ENCODE data around the gene GRIN3B. TPM values are rescaled to one million over a fixed set of nuclear protein-coding genes. Genes with fewer than 3 reads are reported as not detected.

The GRIN3B gene
- total RNA-seq, 4 donors from 2014 or later, result not detected

- DNase-seq (no peak), ATAC-seq (no peak)
- TF ChIP-seq CTCF (IDR thresholded peaks at IDR 0.05 in 4 of 5, conservative IDR thresholded peaks at IDR 0.05 in 1 of 5) (no peak), POLR2A (IDR thresholded peaks at IDR 0.05) (no peak)
- H3K27me3 ChIP-seq, result no peaks in the 10 kb centered on the region
- in situ Hi-C loops (cut with MboI; ENCODE audit: low sequenced_read_pairs in 4 of 4), result loop anchor here in 2 of 4 donors (10.0 to 25.0 kb wide), 2 partner anchors 124 to 211 kb away; partner anchors contain the start of genes CFD (in 1 of the 2) and ELANE (in 1 of the 2)
- peaks cover 0 to 23% of the 10 kb centered on the region in 2 donors for H3K36me3 ChIP-seq
- H3K4me1 ChIP-seq, result peaks cover 17 to 19% of the 10 kb centered on the region in 2 donors
- H3K27ac ChIP-seq, result no peak overlapping the region
- H3K9me3 ChIP-seq, result no peaks in the 10 kb centered on the region
- H3K4me3 ChIP-seq, result no peak overlapping the region
- intact Hi-C loops (cut with DNase I; ENCODE audit: low total_unique reads), result no loop called here
Measured at GRCh38 chr19:986083-986482, 14.1 kb upstream of the GRIN3B start.

GRCh38 chr19:988081-988480, 12.1 kb upstream of the GRIN3B start:
- Histone ChIP-seq H3K9me3 (no peaks in the 10 kb centered on the region), H3K4me1 (peaks cover 14 to 16% of the 10 kb centered on the region in 2 donors), H3K27me3 (no peaks in the 10 kb centered on the region), H3K4me3 (no peak overlapping the region), H3K36me3 (peaks cover 0 to 33% of the 10 kb centered on the region in 2 donors), H3K27ac (no peak overlapping the region)
- in situ Hi-C loops (cut with MboI; ENCODE audit: low sequenced_read_pairs in 4 of 4) (loop anchor here in 2 of 4 donors (10.0 to 25.0 kb wide), 2 partner anchors 126 to 213 kb away; partner anchors contain the start of genes CFD (in 1 of the 2) and ELANE (in 1 of the 2)), intact Hi-C loops (cut with DNase I; ENCODE audit: low total_unique reads) (no loop called here)
- no peak for ATAC-seq
- no peak for DNase-seq
- no peak for TF ChIP-seq CTCF (IDR thresholded peaks at IDR 0.05 in 4 of 5, conservative IDR thresholded peaks at IDR 0.05 in 1 of 5)
- TF ChIP-seq POLR2A (IDR thresholded peaks at IDR 0.05), result no peak

- TF ChIP-seq CTCF (IDR thresholded peaks at IDR 0.05 in 4 of 5, conservative IDR thresholded peaks at IDR 0.05 in 1 of 5), result no peak
- TF ChIP-seq POLR2A (IDR thresholded peaks at IDR 0.05), result no peak
- ATAC-seq (no peak), DNase-seq (no peak)
- Histone ChIP-seq H3K27me3 (no peaks in the 10 kb centered on the region), H3K27ac (no peak overlapping the region), H3K4me1 (peaks cover 11 to 12% of the 10 kb centered on the region in 2 donors), H3K4me3 (no peak overlapping the region), H3K36me3 (peaks cover 0 to 37% of the 10 kb centered on the region in 2 donors), H3K9me3 (no peaks in the 10 kb centered on the region)
- in situ Hi-C loops (cut with MboI; ENCODE audit: low sequenced_read_pairs in 4 of 4) (loop anchor here in 2 of 4 donors (10.0 to 25.0 kb wide), 2 partner anchors 126 to 214 kb away; partner anchors contain the start of genes CFD (in 1 of the 2) and ELANE (in 1 of the 2)), intact Hi-C loops (cut with DNase I; ENCODE audit: low total_unique reads) (no loop called here)
Measured at GRCh38 chr19:988510-988909, 11.7 kb upstream of the GRIN3B start.

GRCh38 chr19:989381-990081, 10.7 kb upstream of the GRIN3B start:
- no peak overlapping the region for H3K4me3 ChIP-seq
- DNase-seq (no peak), ATAC-seq (no peak)
- H3K27ac ChIP-seq, result no peak overlapping the region
- TF ChIP-seq POLR2A (IDR thresholded peaks at IDR 0.05), result no peak
- TF ChIP-seq CTCF (IDR thresholded peaks at IDR 0.05 in 4 of 5, conservative IDR thresholded peaks at IDR 0.05 in 1 of 5), result no peak
- intact Hi-C loops (cut with DNase I; ENCODE audit: low total_unique reads) (no loop called here), in situ Hi-C loops (cut with MboI; ENCODE audit: low sequenced_read_pairs in 4 of 4) (loop anchor here in 2 of 4 donors (10.0 to 25.0 kb wide), 2 partner anchors 127 to 215 kb away; partner anchors contain the start of genes CFD (in 1 of the 2) and ELANE (in 1 of the 2))
- H3K4me1 ChIP-seq, result peaks cover 7% of the 10 kb centered on the region in 2 donors
- no peaks in the 10 kb centered on the region for H3K27me3 ChIP-seq
- no peaks in the 10 kb centered on the region for H3K9me3 ChIP-seq
- H3K36me3 ChIP-seq, result peaks cover 0 to 38% of the 10 kb centered on the region in 2 donors
